ENCODE measurements around the gene OARD1.

The OARD1 gene

GRCh38 chr6:41046084-41046483 is 26.1 kb downstream of the OARD1 start:
- TF ChIP-seq, protein P1, sequence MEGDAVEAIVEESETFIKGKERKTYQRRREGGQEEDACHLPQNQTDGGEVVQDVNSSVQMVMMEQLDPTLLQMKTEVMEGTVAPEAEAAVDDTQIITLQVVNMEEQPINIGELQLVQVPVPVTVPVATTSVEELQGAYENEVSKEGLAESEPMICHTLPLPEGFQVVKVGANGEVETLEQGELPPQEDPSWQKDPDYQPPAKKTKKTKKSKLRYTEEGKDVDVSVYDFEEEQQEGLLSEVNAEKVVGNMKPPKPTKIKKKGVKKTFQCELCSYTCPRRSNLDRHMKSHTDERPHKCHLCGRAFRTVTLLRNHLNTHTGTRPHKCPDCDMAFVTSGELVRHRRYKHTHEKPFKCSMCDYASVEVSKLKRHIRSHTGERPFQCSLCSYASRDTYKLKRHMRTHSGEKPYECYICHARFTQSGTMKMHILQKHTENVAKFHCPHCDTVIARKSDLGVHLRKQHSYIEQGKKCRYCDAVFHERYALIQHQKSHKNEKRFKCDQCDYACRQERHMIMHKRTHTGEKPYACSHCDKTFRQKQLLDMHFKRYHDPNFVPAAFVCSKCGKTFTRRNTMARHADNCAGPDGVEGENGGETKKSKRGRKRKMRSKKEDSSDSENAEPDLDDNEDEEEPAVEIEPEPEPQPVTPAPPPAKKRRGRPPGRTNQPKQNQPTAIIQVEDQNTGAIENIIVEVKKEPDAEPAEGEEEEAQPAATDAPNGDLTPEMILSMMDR (conservative IDR thresholded peaks at IDR 0.05) = no peak
- no peak overlapping the region for H3K27ac ChIP-seq

DNA sequence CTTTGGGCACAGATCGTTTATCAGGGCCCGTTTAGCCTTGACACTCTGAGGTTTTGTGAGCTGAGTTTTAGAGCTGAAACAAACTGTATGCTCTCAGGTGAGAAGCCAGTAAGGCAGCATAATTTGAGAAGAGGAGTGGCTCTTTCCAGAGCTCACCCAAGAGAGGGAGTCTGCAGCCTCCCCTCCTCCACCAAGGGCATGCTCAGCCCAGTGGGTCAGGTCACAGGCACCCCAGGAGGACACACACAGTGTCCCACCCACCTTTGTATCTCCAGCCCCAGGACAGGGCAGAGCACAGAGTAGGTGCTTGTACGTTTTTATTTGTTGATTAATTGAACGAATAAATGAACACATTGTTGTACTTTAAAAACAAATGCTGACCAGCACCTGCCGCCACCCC is 26.5 kb downstream of the OARD1 start:
- no peak overlapping the region for H3K27ac ChIP-seq
- TF ChIP-seq, protein P1 (conservative IDR thresholded peaks at IDR 0.05) = no peak

GRCh38 chr6:41043151-41043550 is 29.0 kb downstream of the OARD1 start:
- no peak overlapping the region for H3K27ac ChIP-seq
- TF ChIP-seq, protein P1 (conservative IDR thresholded peaks at IDR 0.05) = no peak

- TF ChIP-seq, protein P1 (conservative IDR thresholded peaks at IDR 0.05) = no peak
- no peak within 1 kb of the TSS for H3K27ac ChIP-seq
Measured at GRCh38 chr6:41042226-41043055, 29.7 kb downstream of the OARD1 start, which contains the start of gene TSPO2. TSS of gene TSPO2 (plus strand) at chr6:41042467. CDS start at chr6:41042986, 519 bp downstream.

GRCh38 chr6:41040940-41041536 is 31.1 kb downstream of the OARD1 start:
- H3K27ac ChIP-seq = no peak overlapping the region
- TF ChIP-seq, protein P1 (conservative IDR thresholded peaks at IDR 0.05) = no peak

DNA sequence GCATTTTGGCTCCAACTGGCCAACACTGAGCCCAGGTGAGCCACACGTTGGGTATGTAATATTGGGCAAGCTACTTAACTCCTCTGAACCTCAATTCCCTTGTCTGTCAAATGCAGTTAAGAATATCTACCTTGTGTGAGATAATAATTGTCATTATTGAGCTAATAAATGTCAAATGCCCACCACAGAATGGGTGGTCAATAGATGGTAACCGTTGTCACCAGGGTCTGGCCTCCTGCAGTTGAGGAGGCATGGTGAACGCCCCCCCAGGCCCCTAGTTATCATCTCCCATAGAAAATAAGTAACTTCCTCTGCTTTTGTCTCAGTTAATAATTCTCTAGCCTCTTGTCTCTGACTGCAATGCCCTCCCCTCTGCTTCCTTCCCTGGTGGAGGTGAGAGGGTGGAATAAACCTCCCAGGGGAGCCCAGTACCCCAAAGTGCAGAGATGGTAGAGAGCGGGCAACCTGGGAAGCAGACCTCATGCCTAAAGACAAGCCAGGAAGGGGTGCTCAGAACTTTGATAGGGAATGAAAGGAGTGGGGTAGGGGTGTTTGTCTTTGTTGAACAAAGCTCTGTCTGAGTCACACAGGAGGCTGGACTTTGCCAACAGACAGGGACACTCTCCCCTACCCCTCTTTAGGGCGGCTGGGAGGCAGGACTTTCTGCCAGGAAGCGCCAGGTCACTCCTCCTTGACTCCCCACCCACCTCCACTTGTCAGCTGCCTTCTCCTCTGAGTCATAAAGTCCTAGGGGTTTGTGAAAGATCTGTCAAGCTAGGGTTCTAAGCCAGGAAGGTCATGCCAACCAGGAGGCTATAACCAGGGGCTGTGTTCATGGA is 31.8 kb downstream of the OARD1 start:
- TF ChIP-seq, protein P1 (conservative IDR thresholded peaks at IDR 0.05) = no peak
- H3K27ac ChIP-seq = no peak overlapping the region

All from VCaP (cell line).